VCaP (cell line): ENCODE data around the gene TRIM13.
A peak's percentile ranks its signal among the peaks of the same experiment; 100 is the strongest.

Experiments used
- H3K27ac ChIP-seq: fragments of 450-650 bp; 2 replicates; pipeline ENCODE4 v1.5.1; 2017
- TF ChIP-seq, protein P1 (sequence below): fragments of 450-650 bp; conservative IDR thresholded peaks from 2 replicates; pipeline ENCODE4 v1.5.1; 2017; ENCODE audit warnings: mild to moderate bottlenecking, moderate library complexity

TRIM13 gene

DNA sequence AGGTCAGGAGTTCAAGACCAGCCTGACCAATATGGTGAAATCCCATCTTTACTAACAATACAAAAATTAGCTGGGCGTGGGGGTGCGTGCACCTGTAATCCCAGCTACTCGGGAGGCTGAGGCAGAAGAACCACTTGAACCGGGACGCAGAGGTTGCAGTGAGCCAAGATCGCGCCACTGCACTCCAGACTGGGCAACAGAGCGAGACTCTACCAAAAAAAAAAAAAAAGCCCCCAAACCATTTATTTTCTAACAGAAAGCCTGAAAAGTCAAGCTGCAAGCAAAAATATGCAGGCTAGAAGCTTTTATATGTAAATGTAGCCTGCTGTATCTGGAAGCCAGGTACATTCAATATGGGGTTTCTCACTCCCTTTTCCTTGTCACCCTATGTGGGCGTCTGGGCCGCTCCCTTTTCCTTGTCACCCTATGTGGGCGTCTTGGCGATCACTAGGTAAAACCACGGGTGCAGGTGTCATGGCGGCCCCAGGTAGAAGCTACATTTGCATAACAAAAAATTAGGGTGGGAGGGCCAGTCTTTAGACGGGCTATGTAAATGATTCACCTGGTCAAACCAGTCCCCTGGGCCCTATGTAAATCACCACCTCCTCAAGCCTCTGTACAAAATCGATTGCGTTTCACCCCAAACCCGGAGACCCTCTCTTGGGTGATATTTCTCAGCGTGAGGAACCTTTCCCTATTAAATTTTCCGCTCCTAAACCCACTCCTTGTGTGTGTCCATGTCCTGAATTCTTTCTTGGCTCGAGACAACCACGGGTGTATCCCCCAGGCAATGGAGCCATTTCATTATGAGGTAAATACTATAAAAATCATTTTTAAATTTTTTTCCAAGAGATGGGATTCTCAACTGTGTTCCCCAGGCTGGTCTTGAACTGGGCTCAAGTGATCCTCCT lies 2.1 kb downstream of the TRIM13 start:
- H3K27ac ChIP-seq, result peak overlapping the region; percentile 98
- TF ChIP-seq, protein P1, sequence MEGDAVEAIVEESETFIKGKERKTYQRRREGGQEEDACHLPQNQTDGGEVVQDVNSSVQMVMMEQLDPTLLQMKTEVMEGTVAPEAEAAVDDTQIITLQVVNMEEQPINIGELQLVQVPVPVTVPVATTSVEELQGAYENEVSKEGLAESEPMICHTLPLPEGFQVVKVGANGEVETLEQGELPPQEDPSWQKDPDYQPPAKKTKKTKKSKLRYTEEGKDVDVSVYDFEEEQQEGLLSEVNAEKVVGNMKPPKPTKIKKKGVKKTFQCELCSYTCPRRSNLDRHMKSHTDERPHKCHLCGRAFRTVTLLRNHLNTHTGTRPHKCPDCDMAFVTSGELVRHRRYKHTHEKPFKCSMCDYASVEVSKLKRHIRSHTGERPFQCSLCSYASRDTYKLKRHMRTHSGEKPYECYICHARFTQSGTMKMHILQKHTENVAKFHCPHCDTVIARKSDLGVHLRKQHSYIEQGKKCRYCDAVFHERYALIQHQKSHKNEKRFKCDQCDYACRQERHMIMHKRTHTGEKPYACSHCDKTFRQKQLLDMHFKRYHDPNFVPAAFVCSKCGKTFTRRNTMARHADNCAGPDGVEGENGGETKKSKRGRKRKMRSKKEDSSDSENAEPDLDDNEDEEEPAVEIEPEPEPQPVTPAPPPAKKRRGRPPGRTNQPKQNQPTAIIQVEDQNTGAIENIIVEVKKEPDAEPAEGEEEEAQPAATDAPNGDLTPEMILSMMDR, result no peak

DNA sequence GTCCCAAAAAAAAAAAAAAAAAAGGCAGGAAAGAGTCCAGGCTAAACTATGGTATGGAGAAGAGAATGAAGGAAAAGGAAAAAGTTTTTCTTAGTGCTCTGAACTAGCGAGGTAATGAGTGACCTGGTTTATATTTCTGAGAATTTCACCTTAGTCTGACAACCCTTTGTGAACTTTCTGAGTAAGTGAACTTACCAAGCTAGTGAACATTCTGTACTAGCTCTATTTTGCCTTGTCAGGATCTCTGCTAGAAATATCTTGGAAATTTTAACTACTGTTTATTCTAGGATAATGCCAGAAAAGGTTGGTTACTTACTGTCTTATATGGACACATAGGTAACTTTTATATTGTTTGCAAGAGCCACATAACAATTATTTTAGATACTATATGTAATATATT lies 4.4 kb downstream of the TRIM13 start:
- TF ChIP-seq, protein P1, result no peak
- H3K27ac ChIP-seq, result peak overlapping the region; percentile 98

DNA sequence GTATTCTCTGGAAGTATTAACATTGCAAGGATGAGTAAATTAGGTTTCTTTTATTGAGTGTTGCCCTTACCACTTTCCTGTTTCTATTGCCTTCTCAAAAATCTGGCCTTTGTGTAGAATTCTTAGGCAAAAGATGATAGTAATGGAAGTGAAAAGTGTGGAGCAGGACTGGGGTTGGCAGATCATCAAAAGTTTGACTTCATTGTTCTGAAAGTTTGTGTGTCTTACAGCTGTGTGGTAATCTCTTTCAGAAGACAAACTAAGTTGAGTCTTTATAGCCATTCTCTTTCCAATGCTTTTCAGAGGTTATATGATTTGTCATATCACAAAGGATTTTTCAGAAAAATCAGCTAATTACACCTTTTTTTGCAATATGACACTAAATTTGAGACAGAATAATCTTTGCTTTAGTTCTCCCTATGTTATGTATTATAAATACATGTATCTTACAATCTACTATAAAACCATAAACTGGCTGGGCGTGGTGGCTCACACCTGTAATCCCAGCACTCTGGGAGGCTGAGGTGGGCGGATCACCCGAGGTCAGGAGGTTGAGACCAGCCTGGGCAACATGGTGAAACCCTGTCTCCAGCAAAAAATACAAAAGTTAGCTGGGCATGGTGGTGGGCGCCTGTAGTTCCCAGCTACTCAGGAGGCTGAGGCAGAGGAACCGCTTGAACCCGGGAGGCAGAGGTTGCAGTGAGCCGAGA lies 9.7 kb downstream of the TRIM13 start:
- H3K27ac ChIP-seq, result no peak overlapping the region
- TF ChIP-seq, protein P1, result no peak

DNA sequence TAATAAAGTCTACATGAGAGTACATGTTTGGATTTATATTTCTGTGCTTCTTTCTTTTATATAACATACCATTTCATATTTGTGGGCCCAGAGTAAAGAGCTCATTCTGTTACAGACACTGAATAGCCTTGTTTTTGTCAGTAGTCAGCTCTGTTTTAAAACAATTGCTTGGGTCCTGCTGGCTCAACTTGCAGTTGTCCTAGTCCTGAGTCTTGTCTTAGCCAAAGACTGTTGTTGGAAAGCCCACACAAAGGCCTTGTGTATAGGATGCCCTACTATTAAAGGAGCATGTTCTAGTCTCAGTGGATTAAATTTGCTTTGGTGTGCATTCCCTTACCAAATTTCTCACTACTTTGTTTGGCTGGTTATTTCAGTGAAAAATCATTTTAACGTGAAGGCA lies 14.6 kb downstream of the TRIM13 start:
- H3K27ac ChIP-seq, result no peak overlapping the region
- TF ChIP-seq, protein P1, result no peak

DNA sequence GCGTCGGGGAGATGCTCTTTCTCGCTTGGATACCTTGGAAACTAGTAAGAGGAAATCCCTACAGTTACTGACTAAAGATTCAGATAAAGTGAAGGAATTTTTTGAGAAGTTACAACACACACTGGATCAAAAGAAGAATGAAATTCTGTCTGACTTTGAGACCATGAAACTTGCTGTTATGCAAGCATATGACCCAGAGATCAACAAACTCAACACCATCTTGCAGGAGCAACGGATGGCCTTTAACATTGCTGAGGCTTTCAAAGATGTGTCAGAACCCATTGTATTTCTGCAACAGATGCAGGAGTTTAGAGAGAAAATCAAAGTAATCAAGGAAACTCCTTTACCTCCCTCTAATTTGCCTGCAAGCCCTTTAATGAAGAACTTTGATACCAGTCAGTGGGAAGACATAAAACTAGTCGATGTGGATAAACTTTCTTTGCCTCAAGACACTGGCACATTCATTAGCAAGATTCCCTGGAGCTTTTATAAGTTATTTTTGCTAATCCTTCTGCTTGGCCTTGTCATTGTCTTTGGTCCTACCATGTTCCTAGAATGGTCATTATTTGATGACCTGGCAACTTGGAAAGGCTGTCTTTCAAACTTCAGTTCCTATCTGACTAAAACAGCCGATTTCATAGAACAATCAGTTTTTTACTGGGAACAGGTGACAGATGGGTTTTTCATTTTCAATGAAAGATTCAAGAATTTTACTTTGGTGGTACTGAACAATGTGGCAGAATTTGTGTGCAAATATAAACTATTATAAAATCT lies 15.7 kb downstream of the TRIM13 start:
- TF ChIP-seq, protein P1, result no peak
- no peak overlapping the region for H3K27ac ChIP-seq

DNA sequence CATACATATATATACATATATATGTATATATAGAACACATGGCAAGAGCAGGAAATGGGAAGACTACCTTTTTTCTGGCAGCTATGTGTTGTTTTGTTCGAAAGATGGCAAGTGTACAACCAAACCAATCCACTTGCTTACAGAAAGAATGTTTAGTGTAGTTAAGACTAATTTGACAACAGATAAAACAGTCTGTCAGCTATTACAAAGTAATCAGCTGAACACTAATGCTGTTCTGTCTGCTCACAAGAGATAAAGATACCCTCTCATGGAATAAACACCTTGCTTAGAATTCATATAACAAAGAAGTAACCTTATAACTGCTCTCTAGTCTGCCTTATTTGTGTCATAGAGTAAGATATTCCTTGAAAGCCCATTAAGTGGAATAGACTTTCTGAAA lies 17.5 kb downstream of the TRIM13 start:
- TF ChIP-seq, protein P1, result no peak
- H3K27ac ChIP-seq, result no peak overlapping the region

DNA sequence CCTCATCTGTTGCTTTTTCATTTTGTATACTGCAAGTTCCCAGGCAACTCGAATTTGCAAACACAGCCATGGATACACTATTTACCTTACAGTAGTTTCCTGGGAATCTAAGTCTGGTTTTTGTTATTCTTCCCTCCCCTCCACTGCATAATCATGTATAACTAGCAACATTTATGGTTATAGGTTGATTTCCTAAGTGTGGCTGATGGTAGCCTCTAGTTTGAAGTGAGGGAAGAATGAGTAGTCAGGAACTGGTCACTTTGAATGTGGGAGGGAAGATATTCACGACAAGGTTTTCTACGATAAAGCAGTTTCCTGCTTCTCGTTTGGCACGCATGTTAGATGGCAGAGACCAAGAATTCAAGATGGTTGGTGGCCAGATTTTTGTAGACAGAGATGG lies 18.4 kb downstream of the TRIM13 start, which contains the start of gene KCNRG:
Gene KCNRG, plus strand, starts transcription at position 187 of the 400 bp plus-strand sequence. Its CDS starts 50 bp downstream, at position 237.
- TF ChIP-seq, protein P1, result no peak

More for the DNA sequence above, 18.4 kb downstream of the TRIM13 start, which contains the start of gene KCNRG:
- H3K27ac ChIP-seq, result no peak within 1 kb of the TSS; the same call in 1 of the 2 replicates
